HG03025 (cell line): ENCODE measurements around the gene CPM.
A peak's percentile ranks its signal among the peaks of the same experiment; 100 is the strongest.
"Not testable (repeated sequence)": the region's sequence is repeated elsewhere in the genome, so short reads cannot be mapped to it uniquely, and the experiment has no call there.

Experiments
- ATAC-seq: cut with Tn5 transposase; IDR thresholded peaks from one replicate; pipeline ENCODE4 v1.9.1; 2021; ENCODE audit warnings: mild to moderate bottlenecking, moderate library complexity; ENCODE audit not compliant: unreplicated experiment, low FRiP score

The CPM gene

DNA sequence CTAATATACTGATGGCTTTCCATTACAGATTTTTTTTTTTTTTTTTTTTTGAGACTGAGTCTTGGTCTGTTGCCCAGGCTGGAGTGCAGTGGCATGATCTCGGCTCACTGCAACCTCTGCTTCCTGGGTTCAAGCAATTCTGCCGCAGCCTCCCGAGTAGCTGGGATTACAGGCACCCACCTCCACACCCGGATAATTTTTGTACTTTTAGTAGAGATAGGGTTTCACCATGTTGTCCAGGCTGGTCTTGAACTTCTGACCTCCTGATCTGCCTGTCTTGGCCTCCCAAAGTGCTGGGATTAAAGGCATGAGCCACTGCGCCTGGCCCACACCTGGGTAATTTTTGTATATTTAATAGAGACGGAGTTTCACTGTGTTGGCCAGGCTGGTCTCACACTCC, 121.4 kb downstream of the CPM start:
- ATAC-seq: not testable (repeated sequence)

DNA sequence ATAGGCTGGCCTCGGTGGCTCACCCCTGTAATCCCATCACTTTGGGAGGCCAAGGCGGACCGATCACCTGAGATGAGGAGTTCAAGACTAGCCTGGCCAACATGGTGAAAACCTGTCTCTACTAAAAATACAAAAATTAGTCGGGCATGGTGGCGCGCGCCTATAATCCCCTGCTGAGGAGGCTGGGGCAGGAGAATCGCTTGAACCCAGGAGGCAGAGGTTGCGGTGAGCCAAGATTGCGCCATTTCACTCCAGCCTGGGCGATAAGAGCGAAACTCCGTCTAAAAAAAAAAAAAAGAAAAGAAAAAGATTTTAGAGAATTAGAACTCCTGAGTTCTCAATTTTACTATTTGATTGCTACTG, 123.0 kb downstream of the CPM start:
- ATAC-seq: not testable (repeated sequence)

GRCh38 chr12:68809190-68810026, 123.6 kb downstream of the CPM start:
- no peak for ATAC-seq

DNA sequence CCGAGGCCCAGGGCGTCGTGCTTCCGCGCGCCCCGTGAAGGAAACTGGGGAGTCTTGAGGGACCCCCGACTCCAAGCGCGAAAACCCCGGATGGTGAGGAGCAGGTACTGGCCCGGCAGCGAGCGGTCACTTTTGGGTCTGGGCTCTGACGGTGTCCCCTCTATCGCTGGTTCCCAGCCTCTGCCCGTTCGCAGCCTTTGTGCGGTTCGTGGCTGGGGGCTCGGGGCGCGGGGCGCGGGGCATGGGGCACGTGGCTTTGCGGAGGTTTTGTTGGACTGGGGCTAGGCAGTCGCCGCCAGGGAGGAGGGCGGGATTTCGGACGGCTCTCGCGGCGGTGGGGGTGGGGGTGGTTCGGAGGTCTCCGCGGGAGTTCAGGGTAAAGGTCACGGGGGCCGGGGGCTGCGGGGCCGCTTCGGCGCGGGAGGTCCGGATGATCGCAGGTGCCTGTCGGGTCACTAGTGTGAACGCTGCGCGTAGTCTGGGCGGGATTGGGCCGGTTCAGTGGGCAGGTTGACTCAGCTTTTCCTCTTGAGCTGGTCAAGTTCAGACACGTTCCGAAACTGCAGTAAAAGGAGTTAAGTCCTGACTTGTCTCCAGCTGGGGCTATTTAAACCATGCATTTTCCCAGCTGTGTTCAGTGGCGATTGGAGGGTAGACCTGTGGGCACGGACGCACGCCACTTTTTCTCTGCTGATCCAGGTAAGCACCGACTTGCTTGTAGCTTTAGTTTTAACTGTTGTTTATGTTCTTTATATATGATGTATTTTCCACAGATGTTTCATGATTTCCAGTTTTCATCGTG, 124.4 kb downstream of the CPM start:
- ATAC-seq: peak; percentile 38

- peak; percentile 68 for ATAC-seq
Observed at GRCh38 chr12:68807576-68808387, 125.2 kb downstream of the CPM start, which contains the start of gene MDM2. MDM2 (plus strand) TSS chr12:68808177; CDS start chr12:68808478, 301 bp downstream.

DNA sequence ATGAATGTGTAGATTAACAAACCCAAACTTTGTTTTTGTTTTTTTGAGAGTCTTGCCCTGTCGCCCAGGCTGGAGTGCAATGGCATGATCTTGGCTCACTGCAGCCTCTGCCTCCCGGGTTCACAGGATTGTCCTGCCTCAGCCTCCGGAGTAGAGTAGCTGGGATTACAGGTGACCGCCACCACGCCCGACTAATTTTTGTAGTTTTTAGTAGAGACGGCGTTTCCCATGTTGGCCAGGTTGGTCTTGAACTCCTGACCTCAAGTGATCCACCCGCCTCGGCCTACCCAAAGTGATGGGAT, 125.7 kb downstream of the CPM start:
- not testable (repeated sequence) for ATAC-seq

GRCh38 chr12:68806488-68807237, 126.3 kb downstream of the CPM start:
- no peak for ATAC-seq

DNA sequence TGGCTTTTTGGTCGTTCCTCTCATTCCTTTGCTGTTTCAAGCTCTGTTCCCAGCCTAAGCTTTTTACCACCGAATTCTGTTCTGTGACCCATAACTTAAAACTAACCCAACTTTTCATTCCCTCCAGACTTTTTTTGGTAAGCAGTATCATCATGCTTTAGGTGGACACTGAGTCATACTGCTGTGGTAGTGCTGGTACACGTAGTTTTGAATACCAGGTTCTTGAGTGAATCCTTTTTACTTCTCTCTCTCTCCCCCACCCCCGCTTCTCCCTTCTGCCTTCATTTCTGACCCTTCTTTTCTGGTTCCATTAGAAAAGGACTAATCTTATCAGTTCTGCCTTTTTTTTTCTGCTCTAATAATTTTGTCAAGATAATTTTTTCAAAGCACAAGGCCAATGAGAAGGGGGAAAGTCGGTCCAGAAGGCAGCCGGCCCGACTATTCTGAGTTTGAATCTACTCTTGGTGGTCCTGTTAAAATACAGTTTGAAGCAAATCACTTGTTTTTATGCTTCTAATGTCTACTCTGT, 127.3 kb downstream of the CPM start:
- no peak for ATAC-seq

GRCh38 chr12:68804657-68805591, 128.0 kb downstream of the CPM start:
- no peak for ATAC-seq

DNA sequence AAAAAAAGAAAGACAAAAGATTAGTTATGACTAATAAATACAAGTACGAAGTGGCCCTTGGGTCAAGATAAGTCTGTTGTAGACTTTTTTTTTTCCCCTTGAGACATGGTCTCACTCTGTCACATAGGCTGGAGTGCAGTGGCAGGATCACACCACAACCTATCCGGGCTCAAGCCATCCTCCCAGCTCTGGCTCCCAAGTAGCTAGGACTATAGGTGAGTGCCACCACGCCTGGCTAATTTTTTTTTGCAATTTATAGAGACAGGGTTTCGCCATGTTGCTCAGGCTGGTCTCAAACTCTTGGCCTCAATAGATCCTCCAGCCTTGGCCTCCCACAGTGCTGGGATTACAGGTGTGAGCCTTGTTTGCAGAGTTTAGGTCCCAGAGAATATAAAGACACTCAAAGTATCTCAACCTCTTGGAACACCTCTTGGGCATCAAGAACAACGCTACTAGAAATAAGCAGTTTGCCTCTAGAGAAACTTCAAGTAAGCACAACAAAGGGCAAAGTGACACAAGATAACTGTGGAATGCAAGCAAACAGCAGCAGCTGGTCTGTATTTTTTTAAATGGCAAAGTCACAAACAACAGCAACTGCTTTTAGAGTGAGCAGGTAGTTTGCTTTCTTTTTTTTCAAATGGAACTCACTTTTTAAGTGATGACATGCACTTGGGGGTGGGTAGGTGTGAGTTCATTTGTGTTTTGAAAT, 128.9 kb downstream of the CPM start:
- no peak for ATAC-seq

- not testable (repeated sequence) for ATAC-seq
Observed at GRCh38 chr12:68802911-68803651, 129.9 kb downstream of the CPM start.

DNA sequence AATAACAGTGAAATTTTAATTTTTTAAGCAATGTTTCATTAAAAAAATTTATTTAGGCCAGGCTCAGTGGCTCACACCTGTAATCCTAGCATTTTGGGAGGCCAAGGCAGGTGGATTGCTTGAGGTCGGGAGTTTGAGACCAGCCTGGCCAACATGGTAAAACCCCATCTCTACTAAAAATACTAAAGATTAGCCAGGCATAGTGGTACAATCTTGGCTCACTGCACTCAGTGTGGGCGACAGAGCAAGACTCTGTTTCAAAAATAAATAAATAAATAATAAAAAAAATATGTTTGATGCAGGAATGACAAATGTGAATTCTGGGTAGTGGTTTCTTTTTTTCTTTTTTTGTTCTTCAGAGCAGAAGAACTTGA, 130.6 kb downstream of the CPM start:
- not testable (repeated sequence) for ATAC-seq
